C4-2B (cell line): Measurements from ENCODE around the gene PRKG1.

Experiments
- ZFX ChIP-seq: fragments of 450-650 bp; IDR thresholded peaks from 2 replicates; pipeline ENCODE4 v1.6.1; 2017
- TF ChIP-seq, protein P1 (sequence below): fragments of 450-650 bp; conservative IDR thresholded peaks from 2 replicates; pipeline ENCODE4 v1.5.1; 2017; ENCODE audit warnings: mild to moderate bottlenecking

DNA sequence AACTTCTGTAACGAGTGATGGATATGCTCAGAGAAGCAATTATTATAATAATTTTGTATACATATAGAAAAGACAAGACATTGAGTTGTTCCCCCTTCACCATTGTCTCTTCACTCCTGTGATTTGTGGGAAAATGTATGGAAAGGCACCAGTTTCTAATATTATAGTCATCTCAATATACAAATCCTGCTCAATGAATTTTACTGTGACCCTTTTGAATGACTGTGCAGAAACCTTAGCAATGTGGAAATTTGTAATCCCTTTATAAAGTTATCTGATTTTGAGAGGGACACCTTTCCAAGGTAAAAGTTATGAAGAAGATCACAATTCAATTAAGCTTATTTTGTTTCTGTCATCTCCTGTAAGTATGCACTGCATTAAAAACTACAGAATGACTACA lies 1165.5 kb downstream of the PRKG1 start:
- TF ChIP-seq, protein P1, sequence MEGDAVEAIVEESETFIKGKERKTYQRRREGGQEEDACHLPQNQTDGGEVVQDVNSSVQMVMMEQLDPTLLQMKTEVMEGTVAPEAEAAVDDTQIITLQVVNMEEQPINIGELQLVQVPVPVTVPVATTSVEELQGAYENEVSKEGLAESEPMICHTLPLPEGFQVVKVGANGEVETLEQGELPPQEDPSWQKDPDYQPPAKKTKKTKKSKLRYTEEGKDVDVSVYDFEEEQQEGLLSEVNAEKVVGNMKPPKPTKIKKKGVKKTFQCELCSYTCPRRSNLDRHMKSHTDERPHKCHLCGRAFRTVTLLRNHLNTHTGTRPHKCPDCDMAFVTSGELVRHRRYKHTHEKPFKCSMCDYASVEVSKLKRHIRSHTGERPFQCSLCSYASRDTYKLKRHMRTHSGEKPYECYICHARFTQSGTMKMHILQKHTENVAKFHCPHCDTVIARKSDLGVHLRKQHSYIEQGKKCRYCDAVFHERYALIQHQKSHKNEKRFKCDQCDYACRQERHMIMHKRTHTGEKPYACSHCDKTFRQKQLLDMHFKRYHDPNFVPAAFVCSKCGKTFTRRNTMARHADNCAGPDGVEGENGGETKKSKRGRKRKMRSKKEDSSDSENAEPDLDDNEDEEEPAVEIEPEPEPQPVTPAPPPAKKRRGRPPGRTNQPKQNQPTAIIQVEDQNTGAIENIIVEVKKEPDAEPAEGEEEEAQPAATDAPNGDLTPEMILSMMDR = no peak
- TF ChIP-seq ZFX = no peak
